GM10847 (cell line): ENCODE results near the gene ZBTB47.

ENCODE experiments used
- POLR2A ChIP-seq: IDR thresholded peaks from 2 replicates; pipeline ENCODE4 v1.6.1; 2011; ENCODE audit not compliant: insufficient read length; ENCODE audit errors: extremely low read depth

ZBTB47 gene

DNA sequence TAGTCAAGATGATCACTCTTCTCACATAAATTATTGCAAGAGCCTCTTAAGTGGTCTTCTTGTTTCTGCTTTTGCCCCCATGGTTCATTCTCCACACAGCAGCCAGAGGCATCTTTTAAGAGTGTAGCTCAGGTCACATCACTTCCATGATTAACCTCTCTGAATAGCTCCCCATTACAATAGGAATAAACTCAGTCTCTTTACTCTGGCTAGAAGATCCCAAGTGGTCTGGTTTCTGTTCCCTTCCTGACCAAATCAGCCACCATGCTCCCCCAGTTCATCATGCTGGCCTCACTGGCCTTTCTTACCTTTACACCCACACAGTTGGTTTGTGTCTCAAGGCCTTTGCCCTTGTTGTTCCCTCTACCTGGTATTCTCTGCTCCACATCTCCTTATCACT lies 40.9 kb downstream of the ZBTB47 start:
- TF ChIP-seq POLR2A = no peak

- no peak for TF ChIP-seq POLR2A
These were observed 43.1 kb downstream of the ZBTB47 start for GRCh38 chr3:42696356-42697288.

DNA sequence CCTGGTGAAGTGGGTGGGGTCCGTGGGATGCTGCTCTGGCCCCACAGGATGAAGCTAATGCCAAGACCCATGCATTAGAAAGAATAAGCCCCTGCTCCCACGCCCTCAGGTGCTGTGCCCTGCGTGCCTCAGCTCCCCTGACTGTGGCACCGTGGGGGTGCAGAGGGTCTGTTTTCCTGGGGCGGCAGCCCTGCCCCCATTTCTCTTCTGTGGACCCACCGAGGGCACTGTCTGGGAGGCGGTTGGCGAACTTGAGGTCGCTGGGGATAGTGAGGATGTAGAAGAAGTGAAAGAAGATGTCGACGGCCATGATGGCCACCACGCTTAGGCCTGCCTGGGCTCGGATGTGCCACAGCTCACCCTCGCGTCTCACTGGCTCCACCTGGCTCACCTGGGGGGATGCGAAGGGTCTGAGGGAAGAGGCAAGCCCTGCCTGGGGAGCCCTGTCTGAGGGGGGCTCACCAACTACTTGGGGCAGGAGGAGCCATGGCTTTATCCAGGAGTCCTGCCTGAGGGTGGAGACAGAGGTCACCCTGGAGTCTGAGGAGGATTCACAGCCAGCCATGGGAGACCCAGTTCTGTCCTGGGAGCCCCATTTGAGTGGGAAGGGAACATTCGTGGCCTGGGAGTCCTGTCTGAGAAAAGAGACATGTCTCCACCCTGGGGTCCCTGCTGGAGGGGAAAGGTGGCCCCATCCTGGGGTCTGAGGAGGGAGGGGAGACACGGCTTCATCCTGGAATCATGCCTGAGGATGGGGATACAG lies 44.0 kb downstream of the ZBTB47 start:
- TF ChIP-seq POLR2A = no peak

- TF ChIP-seq POLR2A = no peak
These were observed 44.9 kb downstream of the ZBTB47 start for GRCh38 chr3:42698216-42698910.

GRCh38 chr3:42698911-42699230 lies 45.4 kb downstream of the ZBTB47 start:
- no peak for TF ChIP-seq POLR2A

GRCh38 chr3:42699511-42699971 lies 46.0 kb downstream of the ZBTB47 start:
- no peak for TF ChIP-seq POLR2A

- TF ChIP-seq POLR2A = no peak
These were observed 47.1 kb downstream of the ZBTB47 start for GRCh38 chr3:42700366-42701288.

DNA sequence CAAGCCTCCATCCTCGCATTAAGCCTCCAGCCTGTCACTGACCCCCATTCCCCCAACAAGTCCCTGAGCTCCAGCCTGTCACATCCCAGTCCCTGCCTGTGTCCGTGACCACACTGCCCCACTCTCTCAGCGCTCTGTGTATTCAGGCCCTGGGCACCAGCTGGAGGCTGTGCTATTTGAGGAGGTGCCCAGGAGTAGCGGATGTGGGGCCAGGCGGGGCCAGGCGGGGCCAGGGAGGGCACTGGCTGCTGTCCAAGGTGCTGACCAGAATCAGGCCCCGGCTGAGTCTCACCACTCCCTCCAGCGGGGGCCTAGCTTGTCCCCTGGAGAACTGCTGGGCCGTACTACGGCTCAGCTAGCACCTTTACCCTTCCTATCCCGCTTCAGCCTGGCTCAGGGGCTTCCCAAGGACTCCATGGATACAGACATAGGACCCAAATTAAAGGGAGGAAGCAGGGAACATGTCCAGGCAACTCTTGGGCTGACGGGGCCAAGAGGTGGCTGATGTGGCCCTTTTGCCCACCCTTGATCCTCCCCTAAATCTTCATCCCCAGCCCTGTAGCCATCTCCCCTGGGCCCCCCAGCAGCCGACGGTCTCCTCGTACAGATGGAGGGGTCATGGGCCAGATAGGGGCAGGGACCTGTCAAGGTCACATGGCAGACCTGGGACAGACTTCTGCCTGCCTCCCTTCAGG lies 48.0 kb downstream of the ZBTB47 start:
- TF ChIP-seq POLR2A = no peak

- TF ChIP-seq POLR2A = no peak
These were observed 48.8 kb downstream of the ZBTB47 start, which contains the start of gene HHATL for GRCh38 chr3:42702066-42702951. TSS of gene HHATL (minus strand) at chr3:42702798. CDS start at chr3:42700826, 1,972 bp downstream.

DNA sequence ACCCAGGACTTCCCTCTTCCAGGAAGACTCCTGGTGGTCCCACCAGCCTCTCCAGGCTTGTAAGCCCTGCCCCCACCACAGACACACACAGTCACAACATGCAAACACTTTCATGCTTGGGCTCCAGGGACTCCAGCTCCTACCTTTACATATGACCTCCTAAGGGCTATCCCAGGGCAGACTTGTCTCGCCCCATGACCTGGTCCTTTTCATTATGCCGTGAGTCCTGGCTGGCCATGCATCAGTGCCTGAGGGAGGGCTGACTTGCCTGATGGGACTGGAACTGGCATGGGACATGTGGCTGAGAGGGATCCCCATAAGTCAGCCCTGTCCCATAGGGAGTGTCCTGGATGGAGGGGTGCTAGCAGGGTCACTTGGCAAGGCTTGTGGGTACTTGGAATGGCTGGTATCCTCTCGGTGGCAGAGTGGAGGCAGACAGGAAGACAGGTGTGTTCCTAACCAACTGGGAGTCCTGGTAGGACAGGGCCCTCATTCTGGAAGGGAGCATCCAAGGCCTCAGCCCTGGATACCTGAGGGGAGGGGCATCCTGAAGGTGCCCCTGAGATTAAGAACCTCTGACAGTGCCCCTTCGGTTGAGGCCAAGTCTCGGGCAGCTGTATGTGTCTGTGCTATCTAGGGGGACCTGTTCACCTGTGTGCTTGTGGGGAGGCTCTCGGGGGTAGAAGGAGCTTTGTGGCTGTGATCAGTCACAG lies 49.6 kb downstream of the ZBTB47 start:
- TF ChIP-seq POLR2A = no peak

DNA sequence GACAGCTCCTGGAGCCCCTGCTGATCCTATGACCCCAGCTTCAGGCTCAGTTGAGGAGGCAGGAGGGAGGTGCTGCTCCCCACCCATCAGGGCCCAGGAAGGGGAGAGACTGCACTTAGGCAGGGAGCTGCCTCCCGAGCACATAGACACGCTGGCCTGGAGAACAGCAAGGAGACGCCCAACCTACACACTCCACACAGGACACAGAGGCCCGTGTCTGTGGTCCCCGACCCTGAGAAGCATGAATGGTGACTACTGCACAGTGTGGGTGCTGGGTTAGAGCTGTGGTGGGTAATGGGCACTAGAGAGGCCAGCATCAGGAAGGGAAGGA lies 50.2 kb downstream of the ZBTB47 start:
- no peak for TF ChIP-seq POLR2A

- no peak for TF ChIP-seq POLR2A
These were observed 50.8 kb downstream of the ZBTB47 start for GRCh38 chr3:42704136-42704841.
